Astrocyte of the cerebellum (primary cell): ENCODE measurements around the gene CDK14.
"Not testable (repeated sequence)": the region's sequence is repeated elsewhere in the genome, so short reads cannot be mapped to it uniquely, and the experiment has no call there.

ENCODE experiments used
- DNase-seq: peaks from one replicate; pipeline ENCODE4 v3.0.0-alpha.2; 2011; ENCODE audit warnings: low read depth
- H3K4me3 ChIP-seq: 2 replicates; pipeline ENCODE4 v1.5.1; 2011; ENCODE audit warnings: mild to moderate bottlenecking, low read depth, low read length, moderate library complexity
- in situ Hi-C: cut with HindIII; loops from 2 replicates; pipeline ENCODE4 v1.10.0; 2017; ENCODE audit warnings: low sequenced_read_pairs
- TF ChIP-seq, protein P1 (sequence below): IDR thresholded peaks from 2 replicates; pipeline ENCODE4 v1.5.1; 2012; ENCODE audit warnings: low read length, low read depth, moderate library complexity, mild to moderate bottlenecking; ENCODE audit errors: missing control alignments

CDK14 gene

DNA sequence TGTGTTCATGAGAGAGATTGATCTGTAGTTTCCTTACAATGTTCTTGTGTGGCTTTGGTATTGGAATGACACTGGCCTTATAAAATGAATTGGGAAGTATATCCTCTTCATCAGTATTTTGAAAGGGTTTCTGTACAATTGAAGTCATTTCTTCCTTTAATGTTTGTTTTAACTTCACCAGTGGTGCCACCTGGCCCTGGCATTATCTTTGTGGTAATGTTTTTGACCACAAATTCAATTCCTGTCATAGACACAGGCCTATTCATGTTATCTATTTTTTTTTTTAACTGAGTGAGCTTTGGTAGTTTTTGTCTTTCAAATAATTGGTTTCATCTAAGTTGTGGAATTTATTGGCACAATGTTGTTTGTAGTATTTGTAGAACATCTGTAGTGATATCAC lies 127.7 kb downstream of the CDK14 start:
- in situ Hi-C loops: no loop called here
- no peak overlapping the region for H3K4me3 ChIP-seq
- no peak for DNase-seq
- TF ChIP-seq, protein P1, sequence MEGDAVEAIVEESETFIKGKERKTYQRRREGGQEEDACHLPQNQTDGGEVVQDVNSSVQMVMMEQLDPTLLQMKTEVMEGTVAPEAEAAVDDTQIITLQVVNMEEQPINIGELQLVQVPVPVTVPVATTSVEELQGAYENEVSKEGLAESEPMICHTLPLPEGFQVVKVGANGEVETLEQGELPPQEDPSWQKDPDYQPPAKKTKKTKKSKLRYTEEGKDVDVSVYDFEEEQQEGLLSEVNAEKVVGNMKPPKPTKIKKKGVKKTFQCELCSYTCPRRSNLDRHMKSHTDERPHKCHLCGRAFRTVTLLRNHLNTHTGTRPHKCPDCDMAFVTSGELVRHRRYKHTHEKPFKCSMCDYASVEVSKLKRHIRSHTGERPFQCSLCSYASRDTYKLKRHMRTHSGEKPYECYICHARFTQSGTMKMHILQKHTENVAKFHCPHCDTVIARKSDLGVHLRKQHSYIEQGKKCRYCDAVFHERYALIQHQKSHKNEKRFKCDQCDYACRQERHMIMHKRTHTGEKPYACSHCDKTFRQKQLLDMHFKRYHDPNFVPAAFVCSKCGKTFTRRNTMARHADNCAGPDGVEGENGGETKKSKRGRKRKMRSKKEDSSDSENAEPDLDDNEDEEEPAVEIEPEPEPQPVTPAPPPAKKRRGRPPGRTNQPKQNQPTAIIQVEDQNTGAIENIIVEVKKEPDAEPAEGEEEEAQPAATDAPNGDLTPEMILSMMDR: no peak

DNA sequence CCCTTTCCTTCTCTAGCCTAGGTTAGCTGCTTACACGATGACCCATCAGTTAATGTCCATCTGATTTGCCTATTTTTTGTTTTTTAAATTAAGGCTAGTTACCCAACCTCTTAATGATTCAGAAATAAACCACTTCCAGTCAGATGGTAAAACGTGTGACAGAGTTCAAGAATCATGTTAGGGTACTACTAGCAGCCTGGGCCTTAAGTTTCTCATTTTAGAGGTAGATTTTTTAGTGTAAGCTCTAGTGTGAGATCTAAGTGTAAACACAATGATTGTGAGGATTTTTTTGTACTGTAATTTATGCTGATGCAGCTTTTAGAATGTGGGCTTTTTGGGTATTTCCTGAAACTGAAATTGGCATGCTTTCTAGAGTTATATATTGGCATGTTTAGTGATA lies 130.0 kb downstream of the CDK14 start:
- in situ Hi-C loops: no loop called here
- H3K4me3 ChIP-seq: no peak overlapping the region
- DNase-seq: no peak
- TF ChIP-seq, protein P1: no peak

DNA sequence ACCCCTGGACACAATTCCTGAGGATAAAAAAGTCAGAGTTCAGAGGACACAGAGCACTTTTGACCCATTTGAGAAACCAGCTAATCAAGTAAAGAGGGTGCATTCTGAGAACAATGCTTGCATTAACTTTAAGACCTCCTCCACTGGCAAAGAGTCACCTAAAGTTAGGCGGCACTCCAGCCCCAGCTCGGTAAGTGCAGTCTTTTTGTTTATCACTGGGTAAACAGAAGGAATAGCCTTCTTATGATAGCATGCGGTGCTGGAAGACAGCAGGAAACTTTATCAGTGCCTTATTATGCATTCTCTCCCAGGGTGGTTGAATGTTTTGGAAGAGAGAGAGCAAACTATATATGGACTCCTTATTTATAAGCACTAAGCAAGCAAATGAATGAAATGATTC lies 130.5 kb downstream of the CDK14 start:
- TF ChIP-seq, protein P1: no peak
- peak; percentile 26 for DNase-seq
- no peak overlapping the region for H3K4me3 ChIP-seq
- in situ Hi-C loops: no loop called here

DNA sequence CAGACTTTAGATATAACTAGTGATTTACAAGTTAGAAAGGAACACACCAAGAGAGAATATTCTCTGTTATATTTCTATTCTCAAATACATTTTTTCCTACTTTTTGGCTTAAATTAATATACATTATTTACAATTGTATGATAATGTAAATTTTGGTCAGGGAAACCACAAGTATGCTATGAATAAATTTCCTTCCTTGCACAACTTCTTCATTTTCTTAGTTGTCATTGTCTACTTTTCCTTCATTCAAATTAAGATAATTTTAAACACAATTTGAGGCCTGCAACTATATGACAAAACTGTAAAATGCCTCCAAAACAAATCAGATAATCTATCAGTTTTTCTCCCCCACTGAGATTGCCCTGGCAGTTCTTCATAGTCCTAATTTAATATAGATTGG lies 131.3 kb downstream of the CDK14 start:
- TF ChIP-seq, protein P1: no peak
- in situ Hi-C loops: no loop called here
- H3K4me3 ChIP-seq: no peak overlapping the region
- no peak for DNase-seq

DNA sequence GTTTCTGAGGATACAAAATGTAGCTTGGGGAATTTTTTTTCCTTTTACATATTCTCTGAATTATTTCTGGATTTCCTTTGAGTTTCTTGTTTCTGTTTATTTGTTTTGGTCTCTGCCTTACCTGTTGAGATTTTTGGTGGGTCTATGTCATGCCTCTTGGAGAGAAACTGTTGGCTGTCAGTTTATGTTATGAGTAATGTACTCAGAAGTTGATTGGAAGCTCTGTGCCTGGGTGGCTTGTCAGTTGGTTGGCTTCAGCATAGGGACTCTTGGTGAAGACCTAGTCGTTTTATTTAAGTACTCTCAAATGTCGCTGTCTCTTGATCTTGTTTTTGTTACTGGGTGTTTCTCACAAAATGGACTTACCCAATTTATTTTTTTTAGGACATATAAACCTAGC lies 132.4 kb downstream of the CDK14 start:
- in situ Hi-C loops: no loop called here
- DNase-seq: no peak
- no peak overlapping the region for H3K4me3 ChIP-seq
- TF ChIP-seq, protein P1: no peak

DNA sequence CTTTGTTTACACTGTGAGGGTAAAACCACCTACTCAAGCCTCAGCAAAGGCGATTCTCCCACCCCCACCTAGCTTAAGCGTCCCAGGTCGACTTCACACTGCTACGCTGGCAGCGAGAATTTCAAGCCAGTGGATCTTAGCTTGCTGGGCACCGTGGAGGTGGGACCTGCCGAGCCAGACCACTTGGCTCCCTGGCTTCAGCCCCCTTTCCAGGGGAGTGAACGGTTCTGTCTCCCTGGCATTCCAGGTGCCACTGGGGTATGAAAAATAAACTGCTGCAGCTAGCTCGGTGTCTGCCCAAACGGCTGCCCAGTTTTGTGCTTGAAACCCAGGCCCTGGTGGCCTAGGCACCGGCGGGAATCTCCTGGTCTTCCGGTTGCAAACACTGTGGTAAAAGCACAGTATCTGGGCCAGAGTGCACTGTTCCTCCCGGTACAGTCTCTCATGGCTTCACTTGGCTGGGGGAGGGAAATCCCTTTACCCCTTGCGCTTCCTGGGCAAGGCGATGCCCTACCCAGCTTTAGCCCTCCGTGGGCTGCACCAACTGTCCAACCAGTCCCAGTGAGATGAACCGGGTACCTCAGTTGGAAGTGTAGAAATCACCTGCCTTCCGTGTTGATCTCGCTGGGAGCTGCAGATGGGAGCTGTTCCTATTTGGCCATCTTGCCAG lies 139.6 kb downstream of the CDK14 start:
- H3K4me3 ChIP-seq, in situ Hi-C loops, DNase-seq: not testable (repeated sequence)

DNA sequence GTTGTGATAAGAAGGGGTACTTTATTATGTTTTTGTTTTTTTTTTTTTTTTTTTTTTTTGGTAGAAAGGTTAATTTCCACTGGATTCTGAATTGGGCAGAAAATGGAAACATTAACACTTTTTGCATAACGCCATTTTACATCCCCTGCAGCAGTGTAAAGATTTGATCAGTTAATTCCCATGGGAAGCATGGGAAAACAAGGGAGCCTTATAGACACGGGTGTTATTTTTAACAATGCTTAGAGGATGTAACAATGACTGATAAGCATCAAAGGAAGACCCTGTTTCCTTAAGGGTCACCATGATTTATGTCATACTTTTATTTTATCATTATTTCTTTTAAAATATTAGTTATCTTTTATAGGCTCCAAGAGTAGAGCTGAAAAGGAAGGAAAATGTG lies 140.2 kb downstream of the CDK14 start:
- in situ Hi-C loops: no loop called here
- no peak overlapping the region for H3K4me3 ChIP-seq
- TF ChIP-seq, protein P1: no peak
- DNase-seq: no peak
